ENCODE results near the gene PPP4R2. TPM values are rescaled to one million over a fixed set of nuclear protein-coding genes. Genes with fewer than 3 reads are reported as not detected.

PPP4R2 gene
- total and polyA plus RNA-seq, 2 donors (not counting 3 experiments of a cell fraction or from before 2014, with no cell fraction given), result 6.5 to 74.4 TPM

DNA sequence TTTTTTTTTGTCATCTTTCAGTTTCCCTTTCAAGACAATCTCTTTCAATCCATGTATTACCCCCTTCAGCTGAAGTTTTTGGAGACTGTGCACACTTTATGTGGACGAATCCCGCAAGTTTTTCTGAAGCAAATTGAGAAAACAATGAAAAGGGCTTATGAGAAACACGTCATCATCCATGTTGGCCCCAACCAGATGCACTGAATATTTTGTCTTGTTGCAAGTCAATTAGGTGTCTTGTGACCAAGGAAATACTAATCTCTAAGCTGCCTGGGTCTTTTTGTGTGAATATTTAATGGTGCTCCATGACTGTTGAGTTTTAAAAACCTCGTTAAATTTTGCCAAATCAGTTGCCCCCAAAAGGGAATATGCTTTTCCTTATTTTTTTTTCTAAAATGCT lies 21.7 kb upstream of the PPP4R2 start:
- Histone ChIP-seq H3K4me2 (ENCODE audit: insufficient read depth, low read length) (no peak overlapping the region), H3K9me3 (replicated peaks; ENCODE audit: control insufficient read depth, insufficient read depth, low read length) (no peaks in the 10 kb centered on the region), H3K27ac (ENCODE audit: insufficient read depth, low read depth, low read length) (no peak overlapping the region), H3K36me3 (ENCODE audit: control insufficient read depth in 2 of 2, extremely low read depth in 1 of 2, insufficient read depth in 2 of 2, low read length in 2 of 2) (no peaks in the 10 kb centered on the region), H3K9ac (replicated peaks; ENCODE audit: extremely low read depth, insufficient read depth, low read length) (no peak overlapping the region), H2AFZ (ENCODE audit: low read depth, low read length) (no peak overlapping the region), H3K9me1 (replicated peaks; ENCODE audit: control insufficient read depth, extremely low read depth, insufficient read depth, low read length) (no peaks in the 10 kb centered on the region), H3K4me1 (ENCODE audit: control insufficient read depth, extremely low read depth, insufficient read depth, low read length) (no peaks in the 10 kb centered on the region), H3K79me2 (ENCODE audit: control insufficient read depth, insufficient read depth, low read length) (no peaks in the 10 kb centered on the region), H4K20me1 (replicated peaks; ENCODE audit: control insufficient read depth, extremely low read depth, insufficient read depth, low read length) (no peaks in the 10 kb centered on the region), H3K27me3 (ENCODE audit: control insufficient read depth in 2 of 2, insufficient read depth in 2 of 2, low read length in 2 of 2) (peaks cover 1 to 2% of the 10 kb centered on the region in 2 experiments), H3K4me3 (replicated peaks in 1 of 3; ENCODE audit: insufficient read depth in 1 of 3, low read depth in 1 of 3, low read length in 3 of 3) (no peak overlapping the region)
- POLR2A ChIA-PET, result no interaction called here
- CTCF ChIA-PET, result interaction anchor here (1.2 kb wide), 1 partner anchor 81 kb away, joined by 4 read pairs; no protein-coding TSS in a partner anchor
- DNase-seq (ENCODE audit: low read depth, low spot score) (no peak), FAIRE-seq (no peak)
- intact Hi-C loops (cut with micrococcal nuclease), result no loop called here
- TF ChIP-seq, protein P1, sequence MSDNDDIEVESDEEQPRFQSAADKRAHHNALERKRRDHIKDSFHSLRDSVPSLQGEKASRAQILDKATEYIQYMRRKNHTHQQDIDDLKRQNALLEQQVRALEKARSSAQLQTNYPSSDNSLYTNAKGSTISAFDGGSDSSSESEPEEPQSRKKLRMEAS (IDR thresholded peaks at IDR 0.05; ENCODE audit: insufficient read depth, insufficient read length), result no peak
- no peak for TF ChIP-seq EZH2 (IDR thresholded peaks at IDR 0.05; ENCODE audit: borderline replicate concordance, low read depth, low read length, severe bottlenecking)
- no peak for TF ChIP-seq MYC (IDR thresholded peaks at IDR 0.05; ENCODE audit: low read depth, low read length)
- TF ChIP-seq, protein P2, sequence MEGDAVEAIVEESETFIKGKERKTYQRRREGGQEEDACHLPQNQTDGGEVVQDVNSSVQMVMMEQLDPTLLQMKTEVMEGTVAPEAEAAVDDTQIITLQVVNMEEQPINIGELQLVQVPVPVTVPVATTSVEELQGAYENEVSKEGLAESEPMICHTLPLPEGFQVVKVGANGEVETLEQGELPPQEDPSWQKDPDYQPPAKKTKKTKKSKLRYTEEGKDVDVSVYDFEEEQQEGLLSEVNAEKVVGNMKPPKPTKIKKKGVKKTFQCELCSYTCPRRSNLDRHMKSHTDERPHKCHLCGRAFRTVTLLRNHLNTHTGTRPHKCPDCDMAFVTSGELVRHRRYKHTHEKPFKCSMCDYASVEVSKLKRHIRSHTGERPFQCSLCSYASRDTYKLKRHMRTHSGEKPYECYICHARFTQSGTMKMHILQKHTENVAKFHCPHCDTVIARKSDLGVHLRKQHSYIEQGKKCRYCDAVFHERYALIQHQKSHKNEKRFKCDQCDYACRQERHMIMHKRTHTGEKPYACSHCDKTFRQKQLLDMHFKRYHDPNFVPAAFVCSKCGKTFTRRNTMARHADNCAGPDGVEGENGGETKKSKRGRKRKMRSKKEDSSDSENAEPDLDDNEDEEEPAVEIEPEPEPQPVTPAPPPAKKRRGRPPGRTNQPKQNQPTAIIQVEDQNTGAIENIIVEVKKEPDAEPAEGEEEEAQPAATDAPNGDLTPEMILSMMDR (IDR thresholded peaks at IDR 0.05; ENCODE audit: extremely low read depth in 1 of 2, insufficient read depth in 1 of 2, low read depth in 1 of 2, low read length in 2 of 2), result no peak
- no peak for TF ChIP-seq POLR2AphosphoS5 (IDR thresholded peaks at IDR 0.05; ENCODE audit: insufficient read depth, low read depth, low read length)
- no peak for TF ChIP-seq POLR2A (IDR thresholded peaks at IDR 0.05; ENCODE audit: low read depth, low read length)
- TF ChIP-seq GATA2 (IDR thresholded peaks at IDR 0.05; ENCODE audit: insufficient read depth, insufficient read length, low read depth, low read length), result no peak
- no peak for TF ChIP-seq FOS (IDR thresholded peaks at IDR 0.05; ENCODE audit: borderline replicate concordance, insufficient read depth, low read length)
- TF ChIP-seq JUN (IDR thresholded peaks at IDR 0.05; ENCODE audit: borderline replicate concordance, insufficient read depth, insufficient read length, low read depth), result no peak
- BruUV-seq (replicated peaks), result no TSS peak
- dilution Hi-C loops (cut with MboI; ENCODE audit: extremely low pct_ligation_motif_present, low sequenced_read_pairs), result no loop called here

Data from endothelial cell of umbilical vein (primary cell).